ENCODE results near the gene DNAH6.

DNA sequence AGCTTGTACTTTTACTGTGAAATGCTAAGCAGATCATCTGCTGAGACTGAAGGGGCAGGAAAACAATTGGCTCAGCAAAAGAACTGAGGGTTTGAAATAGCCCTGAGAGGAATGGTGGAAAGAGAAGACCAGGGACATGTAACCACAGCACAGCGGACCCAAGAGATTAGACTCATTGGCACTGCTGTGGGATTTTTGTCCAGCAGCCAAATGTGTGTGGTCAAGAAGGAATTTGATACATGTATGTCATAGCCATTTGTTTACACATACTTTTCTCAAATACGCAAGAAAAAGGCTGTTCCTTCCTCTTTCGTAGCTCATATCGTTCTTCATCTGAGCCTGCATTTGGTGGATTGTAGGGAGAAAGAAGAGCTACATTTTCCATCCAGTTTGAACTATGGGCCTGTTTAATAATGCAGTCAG lies 290.8 kb downstream of the DNAH6 start:
- TF ChIP-seq, protein P1, sequence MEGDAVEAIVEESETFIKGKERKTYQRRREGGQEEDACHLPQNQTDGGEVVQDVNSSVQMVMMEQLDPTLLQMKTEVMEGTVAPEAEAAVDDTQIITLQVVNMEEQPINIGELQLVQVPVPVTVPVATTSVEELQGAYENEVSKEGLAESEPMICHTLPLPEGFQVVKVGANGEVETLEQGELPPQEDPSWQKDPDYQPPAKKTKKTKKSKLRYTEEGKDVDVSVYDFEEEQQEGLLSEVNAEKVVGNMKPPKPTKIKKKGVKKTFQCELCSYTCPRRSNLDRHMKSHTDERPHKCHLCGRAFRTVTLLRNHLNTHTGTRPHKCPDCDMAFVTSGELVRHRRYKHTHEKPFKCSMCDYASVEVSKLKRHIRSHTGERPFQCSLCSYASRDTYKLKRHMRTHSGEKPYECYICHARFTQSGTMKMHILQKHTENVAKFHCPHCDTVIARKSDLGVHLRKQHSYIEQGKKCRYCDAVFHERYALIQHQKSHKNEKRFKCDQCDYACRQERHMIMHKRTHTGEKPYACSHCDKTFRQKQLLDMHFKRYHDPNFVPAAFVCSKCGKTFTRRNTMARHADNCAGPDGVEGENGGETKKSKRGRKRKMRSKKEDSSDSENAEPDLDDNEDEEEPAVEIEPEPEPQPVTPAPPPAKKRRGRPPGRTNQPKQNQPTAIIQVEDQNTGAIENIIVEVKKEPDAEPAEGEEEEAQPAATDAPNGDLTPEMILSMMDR (IDR thresholded peaks at IDR 0.05): no peak
- TF ChIP-seq POLR2AphosphoS5 (IDR thresholded peaks at IDR 0.05): no peak
